Measurements from ENCODE around the gene NUAK2.
A peak's percentile ranks its signal among the peaks of the same experiment; 100 is the strongest.

NUAK2 gene

GRCh38 chr1:205321959-205322283, 376 bp upstream of the NUAK2 start:
- Mint-ChIP-seq H3K27me3 (ENCODE audit: low read depth, poor library complexity) (peaks cover 13% of the 10 kb centered on the region), H3K27ac (no peak overlapping the region), H3K4me3 (peak overlapping the region; percentile 50), H3K36me3 (ENCODE audit: low read depth) (no peaks in the 10 kb centered on the region), H3K9me3 (no peaks in the 10 kb centered on the region), H3K4me1 (peaks cover 61% of the 10 kb centered on the region)
- DNase-seq = no peak
- no peak for TF ChIP-seq CTCF (IDR thresholded peaks at IDR 0.05)

- H3K36me3 Mint-ChIP-seq (ENCODE audit: low read depth) = no peaks in the 10 kb centered on the region
- H3K4me1 Mint-ChIP-seq = peaks cover 70% of the 10 kb centered on the region
- H3K27me3 Mint-ChIP-seq (ENCODE audit: low read depth, poor library complexity) = peaks cover 7% of the 10 kb centered on the region
- DNase-seq = no peak
- no peak for TF ChIP-seq CTCF (IDR thresholded peaks at IDR 0.05)
- H3K27ac Mint-ChIP-seq = peak overlapping the region; percentile 76
- no peaks in the 10 kb centered on the region for H3K9me3 Mint-ChIP-seq
- H3K4me3 Mint-ChIP-seq = peak overlapping the region; percentile 99
Measured at GRCh38 chr1:205319081-205320018, 2.2 kb downstream of the NUAK2 start.

GRCh38 chr1:205318231-205318991, 3.1 kb downstream of the NUAK2 start:
- Mint-ChIP-seq H3K4me1 (peaks cover 80% of the 10 kb centered on the region), H3K4me3 (peak overlapping the region; percentile 64), H3K36me3 (ENCODE audit: low read depth) (no peaks in the 10 kb centered on the region), H3K9me3 (no peaks in the 10 kb centered on the region), H3K27ac (no peak overlapping the region), H3K27me3 (ENCODE audit: low read depth, poor library complexity) (peaks cover 3% of the 10 kb centered on the region)
- no peak for TF ChIP-seq CTCF (IDR thresholded peaks at IDR 0.05)
- DNase-seq = no peak

GRCh38 chr1:205317311-205317917, 4.1 kb downstream of the NUAK2 start:
- no peak overlapping the region for H3K4me3 Mint-ChIP-seq
- H3K36me3 Mint-ChIP-seq (ENCODE audit: low read depth) = no peaks in the 10 kb centered on the region
- H3K4me1 Mint-ChIP-seq = peaks cover 90% of the 10 kb centered on the region
- TF ChIP-seq CTCF (IDR thresholded peaks at IDR 0.05) = no peak
- H3K27ac Mint-ChIP-seq = no peak overlapping the region
- no peak for DNase-seq
- no peaks in the 10 kb centered on the region for H3K9me3 Mint-ChIP-seq
- peaks cover 3% of the 10 kb centered on the region for H3K27me3 Mint-ChIP-seq (ENCODE audit: low read depth, poor library complexity)

GRCh38 chr1:205316161-205316566, 5.4 kb downstream of the NUAK2 start:
- Mint-ChIP-seq H3K4me3 (peak overlapping the region; percentile 12), H3K4me1 (peaks cover 87% of the 10 kb centered on the region), H3K9me3 (no peaks in the 10 kb centered on the region), H3K36me3 (ENCODE audit: low read depth) (peaks cover 8% of the 10 kb centered on the region), H3K27me3 (ENCODE audit: low read depth, poor library complexity) (no peaks in the 10 kb centered on the region), H3K27ac (no peak overlapping the region)
- DNase-seq = no peak
- no peak for TF ChIP-seq CTCF (IDR thresholded peaks at IDR 0.05)

Data from nephron progenitor cell (in vitro differentiated cells).